Activated CD4-positive, alpha-beta T cell treated with anti-CD3 and anti-CD28 coated beads, Interleukin-2, Interleukin-4, amounts not matched to agents 100 ng/mL and 50 ng/mL, durations not matched to agents 16 hours and 8 hours (primary cell): Measurements from ENCODE around the gene SKA1.

Experiments used
- DNase-seq: peaks from one replicate; pipeline ENCODE4 v3.0.0-alpha.2; 2020; ENCODE audit warnings: low spot score

Gene SKA1

GRCh38 chr18:50374753-50375391, at the start of gene SKA1:
SKA1 (plus strand) TSS chr18:50375046; CDS start chr18:50375831, 785 bp downstream.
- DNase-seq, result peak; percentile 94

- no peak for DNase-seq
Observed at GRCh38 chr18:50327983-50328382, 46.9 kb upstream of the SKA1 start.

GRCh38 chr18:50330176-50330575, 44.7 kb upstream of the SKA1 start:
- DNase-seq, result no peak

- DNase-seq, result no peak
Observed at GRCh38 chr18:50331691-50332090, 43.2 kb upstream of the SKA1 start.

GRCh38 chr18:50334546-50335152, 40.2 kb upstream of the SKA1 start:
- no peak for DNase-seq

GRCh38 chr18:50338122-50338521, 36.7 kb upstream of the SKA1 start:
- no peak for DNase-seq

GRCh38 chr18:50338715-50339114, 36.1 kb upstream of the SKA1 start:
- no peak for DNase-seq

GRCh38 chr18:50340078-50340477, 34.8 kb upstream of the SKA1 start:
- DNase-seq, result no peak

GRCh38 chr18:50341443-50341842, 33.4 kb upstream of the SKA1 start:
- DNase-seq, result no peak

- DNase-seq, result no peak
Observed at GRCh38 chr18:50350699-50351098, 24.1 kb upstream of the SKA1 start.

- DNase-seq, result peak; percentile 54
Observed at GRCh38 chr18:50356036-50356945, 18.6 kb upstream of the SKA1 start.

GRCh38 chr18:50358844-50359243, 16.0 kb upstream of the SKA1 start:
- no peak for DNase-seq

GRCh38 chr18:50359806-50360205, 15.0 kb upstream of the SKA1 start:
- DNase-seq, result no peak

GRCh38 chr18:50360611-50361010, 14.2 kb upstream of the SKA1 start:
- no peak for DNase-seq

- DNase-seq, result no peak
Observed at GRCh38 chr18:50369672-50370071, 5.2 kb upstream of the SKA1 start.

GRCh38 chr18:50372743-50373142, 2.1 kb upstream of the SKA1 start:
- no peak for DNase-seq

- no peak for DNase-seq
Observed at GRCh38 chr18:50373561-50374219, 1.2 kb upstream of the SKA1 start.

GRCh38 chr18:50374220-50374752, 560 bp upstream of the SKA1 start:
- DNase-seq, result no peak

GRCh38 chr18:50377061-50377798, 2.4 kb downstream of the SKA1 start:
- no peak for DNase-seq

- DNase-seq, result no peak
Observed at GRCh38 chr18:50388988-50389387, 14.1 kb downstream of the SKA1 start.

- no peak for DNase-seq
Observed at GRCh38 chr18:50393802-50394201, 19.0 kb downstream of the SKA1 start.
